GM13977 (cell line): ENCODE results near the gene BARX1.

Experiments used
- DNase-seq: peaks from one replicate; pipeline ENCODE4 v3.0.0; 2012; ENCODE audit warnings: low spot score
- CTCF ChIP-seq: IDR thresholded peaks from 2 replicates; pipeline ENCODE4 v1.5.1; 2012; ENCODE audit warnings: mild to moderate bottlenecking, control low read depth; ENCODE audit not compliant: insufficient read depth; ENCODE audit errors: extremely low read depth, missing control alignments
- in situ Hi-C: fragments of 300-500 bp; cut with MboI; formaldehyde crosslinking; loops from one replicate; pipeline ENCODE4 v1.12.0; 2022; ENCODE audit warnings: low sequenced_read_pairs, low pct_unique_long_range_greater_than_20kb, mixed read lengths, inconsistent platforms; ENCODE audit not compliant: unreplicated experiment

BARX1 gene

DNA sequence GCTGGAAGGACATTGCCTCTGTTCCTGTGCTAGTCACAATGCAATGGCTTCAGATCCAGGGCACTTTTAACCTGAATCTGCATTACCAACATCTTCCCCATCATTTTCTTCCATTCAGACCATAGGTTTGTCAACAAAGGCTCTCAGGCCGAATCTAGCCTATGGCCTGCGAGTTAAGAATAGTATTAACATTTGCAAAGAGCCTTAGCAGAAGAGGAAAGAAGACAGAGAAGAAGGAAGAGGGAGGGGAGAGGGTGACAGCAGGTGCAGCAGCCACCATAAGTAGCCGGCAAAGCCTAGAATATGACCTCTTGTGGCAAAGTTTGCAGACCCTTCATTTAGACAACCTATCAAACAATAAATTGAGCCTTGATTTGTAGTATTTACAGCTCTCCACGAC lies 32.6 kb downstream of the BARX1 start:
- TF ChIP-seq CTCF, result no peak

DNA sequence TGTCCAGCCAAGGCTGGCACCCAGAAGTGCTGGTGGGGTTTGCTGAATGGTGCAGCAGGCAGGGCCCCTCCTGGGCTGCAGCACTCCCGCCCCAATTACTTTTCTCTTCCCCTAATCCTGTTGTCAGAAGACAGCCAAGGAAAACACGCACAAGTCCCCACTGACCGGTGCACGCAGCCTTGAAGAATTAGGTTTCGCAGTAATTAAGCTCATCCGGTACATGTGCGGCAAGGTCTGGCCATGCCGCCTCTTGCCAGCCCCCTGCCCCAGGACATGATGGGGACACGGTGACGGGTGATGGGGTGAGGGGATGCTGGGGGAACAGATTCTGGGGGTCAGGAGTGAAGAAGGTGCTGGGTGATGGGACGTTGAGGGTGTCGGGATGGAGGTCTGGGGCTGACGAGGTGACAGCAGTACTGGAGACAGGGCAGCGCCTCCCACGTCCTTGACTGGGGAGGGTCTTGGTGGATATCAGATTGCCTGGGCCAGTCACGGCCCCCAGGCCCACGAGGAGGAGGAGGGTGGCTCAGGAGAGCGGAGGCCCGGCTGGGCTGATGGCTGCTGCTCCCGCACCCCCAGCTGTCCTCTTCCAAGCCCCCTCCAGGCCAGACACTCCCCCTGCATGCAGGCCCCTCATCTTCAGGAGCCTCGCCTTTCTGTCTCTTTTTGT lies 34.9 kb downstream of the BARX1 start:
- in situ Hi-C loops, result no loop called here
- DNase-seq, result no peak
- no peak for TF ChIP-seq CTCF

More for the DNA sequence above, 32.6 kb downstream of the BARX1 start:
- DNase-seq, result no peak
- in situ Hi-C loops, result no loop called here

DNA sequence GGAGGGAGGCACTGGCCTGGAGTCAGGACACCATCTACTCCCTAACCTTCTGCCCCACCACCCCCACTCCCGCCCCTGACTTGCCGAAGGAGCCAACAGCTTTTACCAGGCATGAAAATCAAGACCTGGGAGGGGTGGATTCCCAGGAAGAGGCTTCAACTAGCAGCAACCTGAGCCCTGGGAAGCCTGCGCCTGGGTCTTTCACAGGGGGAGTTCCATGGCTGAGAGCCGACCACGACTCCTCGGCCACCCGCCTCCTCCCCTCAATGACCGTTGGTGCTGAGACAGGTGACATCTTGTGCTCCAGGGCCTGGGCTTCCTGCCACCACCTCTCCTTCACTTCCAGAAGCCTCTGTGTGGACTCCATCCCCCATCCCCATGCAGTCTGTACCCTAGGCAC lies 37.1 kb downstream of the BARX1 start:
- in situ Hi-C loops, result no loop called here
- no peak for DNase-seq
- no peak for TF ChIP-seq CTCF

DNA sequence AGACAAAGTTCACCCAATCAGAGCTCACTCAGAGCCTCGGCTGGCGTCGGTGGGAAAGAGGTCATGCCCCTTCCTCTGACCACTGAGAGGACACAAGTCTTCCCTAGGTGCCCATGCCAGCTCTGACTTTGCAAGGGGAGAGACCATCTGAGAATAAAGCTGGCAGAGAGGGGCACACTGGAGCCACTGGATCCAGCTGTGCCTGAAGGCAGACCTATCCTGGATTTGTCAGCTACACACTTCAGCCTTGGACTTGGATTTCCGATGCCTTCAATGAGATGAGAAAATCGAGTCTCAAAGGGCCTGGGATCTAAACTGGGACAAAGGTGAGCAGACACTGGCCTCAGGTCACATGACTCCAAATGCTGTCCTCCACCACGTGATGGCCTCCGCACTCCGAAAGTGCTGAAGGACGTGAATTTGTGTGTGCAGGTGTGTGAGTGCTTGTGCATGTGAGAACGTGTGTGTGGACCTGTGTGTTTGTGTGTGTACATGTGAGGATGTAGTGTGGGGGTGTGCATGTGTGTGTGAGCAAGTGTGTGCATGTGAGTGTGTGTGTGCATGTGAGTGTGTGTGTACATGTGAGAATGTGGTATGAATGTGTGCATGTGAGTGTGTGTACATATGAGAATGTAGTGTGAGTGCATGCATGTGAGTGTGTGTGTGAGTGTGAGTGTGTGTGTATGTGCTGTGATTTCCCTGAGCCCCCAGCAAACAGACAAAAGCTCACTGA lies 37.9 kb downstream of the BARX1 start:
- TF ChIP-seq CTCF, result no peak
- no peak for DNase-seq
- in situ Hi-C loops, result no loop called here

DNA sequence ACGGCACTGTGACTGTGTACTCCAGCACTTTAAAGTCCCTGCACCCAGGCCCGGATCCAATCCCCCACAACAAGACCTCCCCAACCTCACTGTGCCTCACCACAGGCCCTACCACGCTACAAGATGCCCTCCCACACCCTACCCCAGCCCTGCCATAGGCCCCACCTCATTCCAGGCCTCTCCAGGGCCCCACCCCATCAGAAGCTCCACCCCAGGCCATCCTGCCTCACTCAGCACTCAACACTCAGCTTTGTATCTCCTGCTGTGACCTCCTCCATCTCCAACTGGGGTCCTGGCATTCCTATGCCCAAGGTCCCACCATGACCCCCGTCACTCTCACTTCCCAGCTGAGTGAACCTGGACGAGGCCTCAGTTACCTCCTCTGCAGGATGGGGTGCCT lies 38.8 kb downstream of the BARX1 start:
- no peak for TF ChIP-seq CTCF
- in situ Hi-C loops, result no loop called here
- DNase-seq, result no peak

GRCh38 chr9:93911801-93912554 lies 43.2 kb downstream of the BARX1 start:
- DNase-seq, result no peak
- in situ Hi-C loops, result no loop called here
- TF ChIP-seq CTCF, result no peak
